ENCODE data around the gene TSPAN3. TPM values are rescaled to one million over a fixed set of nuclear protein-coding genes. Genes with fewer than 3 reads are reported as not detected.

TSPAN3 gene
- total RNA-seq, 1 experiment from 2014 or later, result 84.9 TPM

- no peak for TF ChIP-seq ZNF532 (CRISPR knock-in tag; IDR thresholded peaks at IDR 0.05; ENCODE audit: borderline replicate concordance)
- no peak for TF ChIP-seq ESRRA (CRISPR knock-in tag; IDR thresholded peaks at IDR 0.05; ENCODE audit: borderline replicate concordance)
- TF ChIP-seq MYBL2 (CRISPR knock-in tag; IDR thresholded peaks at IDR 0.05), result no peak
- TF ChIP-seq IRF2 (CRISPR knock-in tag; IDR thresholded peaks at IDR 0.05; ENCODE audit: borderline replicate concordance, low read depth), result no peak
- TF ChIP-seq ZNF423 (CRISPR knock-in tag; IDR thresholded peaks at IDR 0.05), result no peak
Observed at GRCh38 chr15:77097248-77097721, 26.4 kb upstream of the TSPAN3 start (continued).

GRCh38 chr15:77096541-77096940 lies 25.6 kb upstream of the TSPAN3 start:
- ChIA-PET CTCF (interaction anchor here (1.0 to 2.1 kb wide), 3 partner anchors 11 to 473 kb away, joined by 3 to 11 read pairs (median 3); no protein-coding TSS in a partner anchor), POLR2A (no interaction called here)
- DNase-seq (ENCODE audit: low spot score), result no peak
- Mint-ChIP-seq H3K36me3 (no peaks in the 10 kb centered on the region), H3K9me3 (peaks cover 4% of the 10 kb centered on the region), H3K4me1 (peaks cover 6% of the 10 kb centered on the region; the same call in 1 of the 2 replicates), H3K4me3 (no peak overlapping the region), H3K27me3 (ENCODE audit: low read depth) (no peaks in the 10 kb centered on the region), H3K27ac (no peak overlapping the region)
- TF ChIP-seq MAX (CRISPR knock-in tag; IDR thresholded peaks at IDR 0.05), result no peak
- TF ChIP-seq FOXP4 (CRISPR knock-in tag; IDR thresholded peaks at IDR 0.05), result no peak
- no peak for TF ChIP-seq GTF2I (CRISPR knock-in tag; conservative IDR thresholded peaks at IDR 0.05)
- no peak for ATAC-seq

GRCh38 chr15:77096138-77096537 lies 25.2 kb upstream of the TSPAN3 start:
- Mint-ChIP-seq H3K4me3 (no peak overlapping the region), H3K4me1 (peaks cover 2% of the 10 kb centered on the region; the same call in 1 of the 2 replicates), H3K9me3 (peaks cover 4% of the 10 kb centered on the region), H3K36me3 (no peaks in the 10 kb centered on the region), H3K27ac (no peak overlapping the region), H3K27me3 (ENCODE audit: low read depth) (no peaks in the 10 kb centered on the region)
- POLR2A ChIA-PET, result no interaction called here
- DNase-seq (ENCODE audit: low spot score) (no peak), ATAC-seq (no peak)
- CTCF ChIA-PET, result interaction anchor here (1.4 kb wide), 1 partner anchor 414 kb away, joined by 3 read pairs; no protein-coding TSS in a partner anchor
- TF ChIP-seq GABPB1 (CRISPR knock-in tag; IDR thresholded peaks at IDR 0.05) (no peak), STAT6 (CRISPR knock-in tag; conservative IDR thresholded peaks at IDR 0.05; ENCODE audit: low read depth) (no peak), ERG (CRISPR knock-in tag; IDR thresholded peaks at IDR 0.05) (no peak), ZNF396 (CRISPR knock-in tag; IDR thresholded peaks at IDR 0.05; ENCODE audit: borderline replicate concordance) (no peak), AFF4 (CRISPR knock-in tag; IDR thresholded peaks at IDR 0.05; ENCODE audit: borderline replicate concordance) (no peak), IRF2 (CRISPR knock-in tag; IDR thresholded peaks at IDR 0.05; ENCODE audit: borderline replicate concordance, low read depth) (no peak), CBFB (CRISPR knock-in tag; IDR thresholded peaks at IDR 0.05; ENCODE audit: low read depth) (no peak), JUN (CRISPR knock-in tag; IDR thresholded peaks at IDR 0.05) (no peak)

Data from WTC11 (cell line).